ENCODE results near the gene DLGAP1. TPM values are rescaled to one million over a fixed set of nuclear protein-coding genes. Genes with fewer than 3 reads are reported as not detected.

Gene DLGAP1
- total RNA-seq, 1 donor from 2014 or later = 3.7 TPM

DNA sequence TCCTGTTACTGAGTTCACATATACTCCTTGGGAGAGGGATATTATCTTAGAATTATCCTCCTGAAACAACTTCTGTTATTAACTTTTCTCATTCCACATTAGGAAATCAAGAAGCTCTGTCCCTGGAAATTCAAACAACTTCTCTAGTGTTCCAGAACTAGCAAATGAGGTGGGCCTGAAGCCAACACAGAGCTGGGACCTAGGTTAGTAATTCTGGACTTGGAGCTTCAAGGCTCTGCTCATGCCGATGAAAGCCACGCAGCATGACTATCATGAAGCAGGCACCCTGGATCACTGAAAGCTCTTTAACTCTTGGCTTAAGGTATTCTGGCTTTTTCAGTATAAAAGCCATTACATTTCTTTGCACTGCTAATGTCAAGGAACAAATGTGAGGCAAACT is 762.4 kb downstream of the DLGAP1 start:
- no peak for DNase-seq (ENCODE audit: extremely low spot score, unreplicated experiment)
- H3K27me3 Mint-ChIP-seq = peaks cover 6% of the 10 kb centered on the region
- H3K4me1 Mint-ChIP-seq (ENCODE audit: unreplicated experiment) = peaks cover 20% of the 10 kb centered on the region
- peaks cover 10% of the 10 kb centered on the region for H3K9me3 Mint-ChIP-seq
- H3K36me3 Mint-ChIP-seq = no peaks in the 10 kb centered on the region
- H3K27ac Mint-ChIP-seq = no peak overlapping the region
- H3K4me3 Mint-ChIP-seq = no peak overlapping the region
- TF ChIP-seq, protein P1, sequence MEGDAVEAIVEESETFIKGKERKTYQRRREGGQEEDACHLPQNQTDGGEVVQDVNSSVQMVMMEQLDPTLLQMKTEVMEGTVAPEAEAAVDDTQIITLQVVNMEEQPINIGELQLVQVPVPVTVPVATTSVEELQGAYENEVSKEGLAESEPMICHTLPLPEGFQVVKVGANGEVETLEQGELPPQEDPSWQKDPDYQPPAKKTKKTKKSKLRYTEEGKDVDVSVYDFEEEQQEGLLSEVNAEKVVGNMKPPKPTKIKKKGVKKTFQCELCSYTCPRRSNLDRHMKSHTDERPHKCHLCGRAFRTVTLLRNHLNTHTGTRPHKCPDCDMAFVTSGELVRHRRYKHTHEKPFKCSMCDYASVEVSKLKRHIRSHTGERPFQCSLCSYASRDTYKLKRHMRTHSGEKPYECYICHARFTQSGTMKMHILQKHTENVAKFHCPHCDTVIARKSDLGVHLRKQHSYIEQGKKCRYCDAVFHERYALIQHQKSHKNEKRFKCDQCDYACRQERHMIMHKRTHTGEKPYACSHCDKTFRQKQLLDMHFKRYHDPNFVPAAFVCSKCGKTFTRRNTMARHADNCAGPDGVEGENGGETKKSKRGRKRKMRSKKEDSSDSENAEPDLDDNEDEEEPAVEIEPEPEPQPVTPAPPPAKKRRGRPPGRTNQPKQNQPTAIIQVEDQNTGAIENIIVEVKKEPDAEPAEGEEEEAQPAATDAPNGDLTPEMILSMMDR (conservative IDR thresholded peaks at IDR 0.05) = no peak

DNA sequence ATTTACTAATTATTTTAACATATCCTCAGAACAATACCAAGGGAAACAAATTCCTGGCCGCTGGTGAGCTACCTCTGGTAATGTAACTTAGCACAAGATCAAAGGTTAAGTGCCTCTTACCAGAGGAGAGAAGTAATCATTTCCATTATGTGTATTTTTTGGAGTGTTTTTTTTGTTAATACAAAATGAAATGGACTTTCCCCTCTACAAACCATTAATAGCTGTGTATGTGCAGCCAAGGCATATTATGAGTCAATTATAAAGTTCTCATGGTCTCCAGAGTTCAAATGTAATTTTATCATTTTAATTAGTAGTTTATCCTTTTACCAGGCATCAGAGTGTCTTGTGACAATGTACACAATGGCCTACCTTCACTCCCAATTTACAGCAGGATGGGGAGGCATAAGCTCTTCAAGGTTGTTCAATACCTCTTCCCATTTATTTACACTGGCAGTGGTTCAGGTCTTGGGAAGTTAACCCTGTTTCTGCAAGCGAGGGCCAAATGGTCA is 762.9 kb downstream of the DLGAP1 start:
- DNase-seq (ENCODE audit: extremely low spot score, unreplicated experiment) = no peak
- no peaks in the 10 kb centered on the region for H3K36me3 Mint-ChIP-seq
- TF ChIP-seq, protein P1 (conservative IDR thresholded peaks at IDR 0.05) = no peak
- peaks cover 2% of the 10 kb centered on the region for H3K27me3 Mint-ChIP-seq
- no peak overlapping the region for H3K27ac Mint-ChIP-seq
- H3K4me1 Mint-ChIP-seq (ENCODE audit: unreplicated experiment) = peaks cover 20% of the 10 kb centered on the region
- no peak overlapping the region for H3K4me3 Mint-ChIP-seq
- H3K9me3 Mint-ChIP-seq = peaks cover 5% of the 10 kb centered on the region

DNA sequence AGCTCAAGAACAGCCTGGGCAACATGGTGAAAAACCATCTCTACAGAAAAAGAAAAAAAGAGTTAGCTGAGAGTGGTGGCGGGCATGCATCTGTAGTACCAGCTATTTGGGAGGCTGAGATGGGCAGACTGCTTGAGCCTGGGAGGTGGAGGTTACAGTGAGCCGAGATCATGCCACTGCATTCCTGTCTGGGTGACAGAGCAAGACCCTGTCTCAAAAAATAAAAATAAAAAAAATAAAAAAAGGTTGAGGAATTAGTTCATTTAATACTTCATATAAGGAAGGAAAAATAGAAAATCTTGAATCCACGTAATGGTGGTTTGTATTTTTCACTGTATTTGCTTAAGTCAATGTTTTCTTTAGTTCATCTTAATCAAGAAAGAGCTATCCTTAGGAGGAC is 763.4 kb downstream of the DLGAP1 start:
- Mint-ChIP-seq H3K27me3 (no peaks in the 10 kb centered on the region), H3K4me3 (no peak overlapping the region), H3K36me3 (no peaks in the 10 kb centered on the region), H3K27ac (no peak overlapping the region), H3K4me1 (ENCODE audit: unreplicated experiment) (peaks cover 20% of the 10 kb centered on the region), H3K9me3 (peaks cover under 1% of the 10 kb centered on the region)
- DNase-seq (ENCODE audit: extremely low spot score, unreplicated experiment) = no peak
- TF ChIP-seq, protein P1 (conservative IDR thresholded peaks at IDR 0.05) = no peak

DNA sequence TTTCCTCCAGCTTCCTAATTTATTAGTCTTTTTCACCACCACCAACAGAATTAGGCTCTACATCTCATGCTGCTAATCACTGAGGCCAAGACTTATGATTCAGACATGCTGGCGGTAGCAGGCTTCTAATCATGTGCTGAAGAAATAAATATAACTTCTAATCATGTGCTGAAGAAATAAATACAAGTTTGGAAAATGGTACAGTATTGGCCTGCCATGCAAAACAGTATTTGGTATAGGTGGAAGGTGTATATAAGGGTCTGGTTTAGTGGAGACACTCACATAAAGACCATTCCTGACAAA is 764.4 kb downstream of the DLGAP1 start:
- Mint-ChIP-seq H3K4me3 (no peak overlapping the region), H3K27ac (no peak overlapping the region), H3K4me1 (ENCODE audit: unreplicated experiment) (peaks cover 20% of the 10 kb centered on the region), H3K36me3 (no peaks in the 10 kb centered on the region), H3K9me3 (no peaks in the 10 kb centered on the region), H3K27me3 (no peaks in the 10 kb centered on the region)
- DNase-seq (ENCODE audit: extremely low spot score, unreplicated experiment) = no peak
- TF ChIP-seq, protein P1 (conservative IDR thresholded peaks at IDR 0.05) = no peak

DNA sequence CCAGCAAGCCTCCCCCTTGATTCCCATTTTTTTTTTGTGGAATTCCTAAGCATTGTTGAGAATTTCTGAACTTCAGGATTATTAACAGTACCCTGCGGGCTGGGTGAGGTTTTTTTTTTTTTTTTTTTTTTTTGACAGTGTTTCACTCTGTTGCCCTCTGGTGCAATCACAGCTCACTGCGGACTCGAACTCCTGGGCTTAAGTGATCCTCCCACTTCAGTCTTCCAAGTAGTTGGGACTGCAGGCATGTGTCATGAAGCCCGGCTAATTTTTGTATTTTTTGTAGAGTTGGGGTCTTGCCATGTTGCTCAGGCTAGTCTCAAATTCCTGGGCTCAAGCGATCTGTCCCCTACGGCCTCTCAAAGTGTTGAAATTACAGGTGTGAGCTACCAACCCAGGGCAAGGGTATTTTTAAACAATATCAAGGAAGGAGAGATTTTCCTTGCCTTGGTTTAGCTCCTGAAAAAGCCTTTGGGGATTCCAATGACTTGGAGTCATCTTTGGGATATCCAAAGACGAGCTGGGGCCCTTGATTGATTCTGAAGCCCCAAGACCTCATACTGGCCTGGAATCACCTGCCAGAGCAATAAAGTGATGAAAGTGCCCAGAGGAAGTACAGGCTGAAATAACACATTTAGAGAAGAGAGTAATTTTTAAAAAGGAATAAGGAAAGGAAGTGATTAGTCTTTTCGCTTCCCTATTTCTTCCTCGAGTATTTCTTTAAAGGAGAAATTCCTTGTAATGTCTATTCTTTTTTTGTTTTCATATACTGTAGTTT is 764.9 kb downstream of the DLGAP1 start:
- Mint-ChIP-seq H3K9me3 (no peaks in the 10 kb centered on the region), H3K27ac (no peak overlapping the region), H3K27me3 (no peaks in the 10 kb centered on the region), H3K4me3 (no peak overlapping the region), H3K36me3 (no peaks in the 10 kb centered on the region), H3K4me1 (ENCODE audit: unreplicated experiment) (peaks cover 20% of the 10 kb centered on the region)
- no peak for DNase-seq (ENCODE audit: extremely low spot score, unreplicated experiment)
- TF ChIP-seq, protein P1 (conservative IDR thresholded peaks at IDR 0.05) = no peak

Data from type B pancreatic cell (in vitro differentiated cells).